Esophagus (tissue), 2 donors: ENCODE data around the gene KRT27. TPM values are rescaled to one million over a fixed set of nuclear protein-coding genes. Genes with fewer than 3 reads are reported as not detected.

Experiments
- H3K27ac ChIP-seq, 2 donors: one replicate each; pipeline ENCODE4 v1.5.1; 2013; ENCODE audit warnings: low read depth in 2 of 2, mild to moderate bottlenecking in 2 of 2, inconsistent platforms in 1 of 2, low read length in 1 of 2, moderate library complexity in 1 of 2
- H3K27me3 ChIP-seq, 2 donors: one replicate each; pipeline ENCODE4 v1.6.1; 2013; ENCODE audit warnings: low read length in 2 of 2, control low read depth in 1 of 2, mild to moderate bottlenecking in 1 of 2; ENCODE audit not compliant: insufficient read depth in 2 of 2, control insufficient read depth in 1 of 2
- H3K36me3 ChIP-seq, 2 donors: one replicate each; pipeline ENCODE4 v1.6.1; 2013; ENCODE audit warnings: low read length in 1 of 2; ENCODE audit not compliant: control insufficient read depth in 2 of 2, insufficient read depth in 2 of 2
- H3K4me1 ChIP-seq, 2 donors: one replicate each; pipeline ENCODE4 v1.6.1; 2013; ENCODE audit warnings: low read length in 1 of 2; ENCODE audit not compliant: control insufficient read depth in 2 of 2, insufficient read depth in 2 of 2
- H3K4me3 ChIP-seq, 2 donors: one replicate each; pipeline ENCODE4 v1.5.1; 2013; ENCODE audit warnings: low read length in 2 of 2, mild to moderate bottlenecking in 2 of 2, low read depth in 1 of 2, moderate library complexity in 1 of 2
- H3K9me3 ChIP-seq, 2 donors: one replicate each; pipeline ENCODE4 v1.6.1; 2013; ENCODE audit warnings: mild to moderate bottlenecking in 2 of 2, low read depth in 1 of 2, low read length in 1 of 2, moderate library complexity in 1 of 2; ENCODE audit not compliant: control insufficient read depth in 2 of 2, insufficient read depth in 1 of 2
- WGBS, 2 donors: extraction: QIAGEN DNeasy Blood & Tissue Kit; methylation state at CpG; one replicate each; pipeline ENCODE4 v1.1.7; 2013; 5-methylcytosine and 5-hydroxymethylcytosine counted together
- polyA plus RNA-seq, 2 donors: library from polyadenylated mRNA; stranded (reverse); fragments of 200-250 nt; gene quantifications; one replicate each; pipeline ENCODE4 v1.2.3, GENCODE V29; 2013
- donor health status: healthy with polysubstance abuse.
- donor health status: Bipolar disorder and iron deficiency.

The KRT27 gene
- polyA plus RNA-seq, 2 donors: 0.05 TPM; not detected in 1

GRCh38 chr17:40775945-40776344 lies 6.4 kb downstream of the KRT27 start:
- Histone ChIP-seq H3K27me3 (no peaks in the 10 kb centered on the region), H3K27ac (no peak overlapping the region), H3K4me1 (no peaks in the 10 kb centered on the region), H3K36me3 (no peaks in the 10 kb centered on the region), H3K4me3 (no peak overlapping the region), H3K9me3 (no peaks in the 10 kb centered on the region)
- 68 to 81% methylated on average over 4 of the region's 4 CpGs for whole genome bisulfite sequencing, 2 donors

- Histone ChIP-seq H3K4me1 (no peaks in the 10 kb centered on the region), H3K27me3 (no peaks in the 10 kb centered on the region), H3K27ac (no peak within 1 kb of the TSS), H3K9me3 (no peaks in the 10 kb centered on the region), H3K4me3 (peak within 1 kb of the TSS in 1 of 2 donors; percentile 2), H3K36me3 (no peaks in the 10 kb centered on the region)
- 89 to 94% methylated on average over 3 of the region's 3 CpGs for WGBS, 2 donors
These were observed 10.2 kb downstream of the KRT27 start, which contains the start of gene KRT26 for GRCh38 chr17:40772101-40772500. KRT26 (minus strand) TSS chr17:40772201; CDS start chr17:40772113, 88 bp downstream.

GRCh38 chr17:40765657-40766056 lies 16.7 kb downstream of the KRT27 start:
- Histone ChIP-seq H3K9me3 (peaks cover 2 to 11% of the 10 kb centered on the region in 2 donors), H3K27me3 (no peaks in the 10 kb centered on the region), H3K4me3 (no peak overlapping the region), H3K4me1 (no peaks in the 10 kb centered on the region), H3K27ac (no peak overlapping the region), H3K36me3 (no peaks in the 10 kb centered on the region)
- WGBS, 2 donors: 84 to 92% methylated on average over 2 of the region's 2 CpGs

GRCh38 chr17:40763752-40764151 lies 18.6 kb downstream of the KRT27 start:
- Histone ChIP-seq H3K4me3 (no peak overlapping the region), H3K27me3 (no peaks in the 10 kb centered on the region), H3K36me3 (no peaks in the 10 kb centered on the region), H3K4me1 (no peaks in the 10 kb centered on the region), H3K9me3 (peaks cover 2 to 11% of the 10 kb centered on the region in 2 donors), H3K27ac (no peak overlapping the region)
- WGBS, 2 donors: 76 to 95% methylated on average over 1 of the region's 1 CpG

GRCh38 chr17:40760105-40761016 lies 22.0 kb downstream of the KRT27 start:
- Histone ChIP-seq H3K9me3 (peaks cover 2 to 11% of the 10 kb centered on the region in 2 donors), H3K4me3 (no peak overlapping the region), H3K27me3 (no peaks in the 10 kb centered on the region), H3K36me3 (no peaks in the 10 kb centered on the region), H3K4me1 (no peaks in the 10 kb centered on the region), H3K27ac (no peak overlapping the region)
- WGBS, 2 donors: 25 to 30% methylated on average over 1 of the region's 1 CpG

- WGBS, 2 donors: 72 to 73% methylated on average over 4 of the region's 4 CpGs
These were observed 27.1 kb downstream of the KRT27 start, which contains the start of gene KRT25 for GRCh38 chr17:40755231-40755630. KRT25 (minus strand) TSS chr17:40755331; CDS start chr17:40755271, 60 bp downstream.

GRCh38 chr17:40753804-40754203 lies 28.5 kb downstream of the KRT27 start:
- Histone ChIP-seq H3K27me3 (no peaks in the 10 kb centered on the region), H3K4me1 (no peaks in the 10 kb centered on the region), H3K27ac (no peak overlapping the region), H3K36me3 (no peaks in the 10 kb centered on the region), H3K9me3 (no peaks in the 10 kb centered on the region), H3K4me3 (no peak overlapping the region)
- 95 to 96% methylated on average over 3 of the region's 3 CpGs for WGBS, 2 donors

More at GRCh38 chr17:40755231-40755630, 27.1 kb downstream of the KRT27 start, which contains the start of gene KRT25:
- H3K27me3 ChIP-seq: no peaks in the 10 kb centered on the region
- no peaks in the 10 kb centered on the region for H3K36me3 ChIP-seq
- H3K4me1 ChIP-seq: no peaks in the 10 kb centered on the region
- H3K9me3 ChIP-seq: no peaks in the 10 kb centered on the region
- no peak within 1 kb of the TSS for H3K27ac ChIP-seq
- H3K4me3 ChIP-seq: no peak within 1 kb of the TSS

GRCh38 chr17:40751065-40751464 lies 31.3 kb downstream of the KRT27 start:
- Histone ChIP-seq H3K27me3 (no peaks in the 10 kb centered on the region), H3K4me1 (no peaks in the 10 kb centered on the region)
- WGBS, 2 donors: 87 to 91% methylated on average over 14 of the region's 14 CpGs

GRCh38 chr17:40750391-40750790 lies 32.0 kb downstream of the KRT27 start:
- Histone ChIP-seq H3K27ac (no peak overlapping the region), H3K36me3 (no peaks in the 10 kb centered on the region), H3K4me1 (no peaks in the 10 kb centered on the region), H3K27me3 (no peaks in the 10 kb centered on the region), H3K4me3 (no peak overlapping the region), H3K9me3 (no peaks in the 10 kb centered on the region)
- 77 to 80% methylated on average over 6 of the region's 6 CpGs for WGBS, 2 donors

More at GRCh38 chr17:40751065-40751464, 31.3 kb downstream of the KRT27 start:
- Histone ChIP-seq H3K4me3 (no peak overlapping the region), H3K36me3 (no peaks in the 10 kb centered on the region), H3K27ac (no peak overlapping the region), H3K9me3 (no peaks in the 10 kb centered on the region)
